ENCODE results near the gene APOBEC3F.

DNA sequence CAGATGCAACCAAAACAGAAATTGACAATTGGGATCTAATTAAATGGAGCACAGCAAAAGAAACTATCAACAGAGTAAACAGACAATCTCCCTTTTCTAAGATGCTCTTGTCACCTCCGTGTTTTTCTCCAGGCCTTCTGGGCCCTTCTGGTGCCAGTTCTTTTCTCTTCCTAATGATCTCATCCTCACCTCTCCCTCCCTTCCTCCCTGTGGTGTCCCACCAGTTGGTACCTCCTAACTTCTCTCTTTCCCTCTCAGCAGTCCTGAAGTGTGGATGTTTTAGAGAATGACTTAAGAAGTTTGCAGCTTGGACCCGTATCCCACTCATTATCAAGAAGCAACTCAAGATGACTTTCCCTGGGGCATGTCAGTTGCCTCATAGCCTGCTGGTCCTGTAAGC, 62.8 kb downstream of the APOBEC3F start:
- TF ChIP-seq CTCF (IDR thresholded peaks at IDR 0.05; ENCODE audit: low read depth, low read length, poor library complexity, severe bottlenecking) (no peak), EZH2phosphoT487 (IDR thresholded peaks at IDR 0.05; ENCODE audit: borderline replicate concordance, low read length) (no peak)

Measured in DOHH2 (cell line).